GM18951 (cell line): ENCODE data around the gene MEDAG.

Experiments
- POLR2A ChIP-seq: IDR thresholded peaks from 4 replicates; pipeline ENCODE4 v1.6.1; 2011; ENCODE audit warnings: mild to moderate bottlenecking; ENCODE audit not compliant: insufficient read length, insufficient read depth; ENCODE audit errors: extremely low read depth
- in situ Hi-C: fragments of 300-500 bp; cut with MboI; formaldehyde crosslinking; loops from one replicate; pipeline ENCODE4 v1.12.0; 2022; ENCODE audit warnings: low sequenced_read_pairs, mixed read lengths, inconsistent platforms; ENCODE audit not compliant: unreplicated experiment

MEDAG gene

GRCh38 chr13:30905932-30906383 lies at the start of gene MEDAG:
Gene MEDAG (plus strand): TSS chr13:30906271. CDS start chr13:30906516, 245 bp downstream.
- in situ Hi-C loops: no loop called here
- no peak for TF ChIP-seq POLR2A

GRCh38 chr13:30857018-30857417 lies 49.1 kb upstream of the MEDAG start:
- in situ Hi-C loops: no loop called here
- no peak for TF ChIP-seq POLR2A

GRCh38 chr13:30857636-30858035 lies 48.4 kb upstream of the MEDAG start:
- no peak for TF ChIP-seq POLR2A
- in situ Hi-C loops: no loop called here

GRCh38 chr13:30859326-30859725 lies 46.7 kb upstream of the MEDAG start:
- in situ Hi-C loops: no loop called here
- TF ChIP-seq POLR2A: no peak

- in situ Hi-C loops: loop anchor here (10.0 kb wide), 1 partner anchor 184 kb away; no protein-coding TSS in a partner anchor
Observed at GRCh38 chr13:30861163-30861562, 44.9 kb upstream of the MEDAG start.

GRCh38 chr13:30861836-30862467 lies 44.1 kb upstream of the MEDAG start:
- no peak for TF ChIP-seq POLR2A
- in situ Hi-C loops: loop anchor here (10.0 kb wide), 1 partner anchor 183 kb away; no protein-coding TSS in a partner anchor

More at GRCh38 chr13:30861163-30861562, 44.9 kb upstream of the MEDAG start:
- TF ChIP-seq POLR2A: no peak

GRCh38 chr13:30862707-30863106 lies 43.4 kb upstream of the MEDAG start:
- in situ Hi-C loops: loop anchor here (10.0 kb wide), 1 partner anchor 182 kb away; no protein-coding TSS in a partner anchor
- TF ChIP-seq POLR2A: no peak

- no peak for TF ChIP-seq POLR2A
- in situ Hi-C loops: loop anchor here (10.0 kb wide), 1 partner anchor 182 kb away; no protein-coding TSS in a partner anchor
Observed at GRCh38 chr13:30863231-30863630, 42.8 kb upstream of the MEDAG start.

GRCh38 chr13:30863796-30864195 lies 42.3 kb upstream of the MEDAG start:
- no peak for TF ChIP-seq POLR2A
- in situ Hi-C loops: loop anchor here (10.0 kb wide), 1 partner anchor 181 kb away; no protein-coding TSS in a partner anchor

- TF ChIP-seq POLR2A: no peak
- in situ Hi-C loops: loop anchor here (10.0 kb wide), 1 partner anchor 180 kb away; no protein-coding TSS in a partner anchor
Observed at GRCh38 chr13:30864433-30865122, 41.5 kb upstream of the MEDAG start.

- TF ChIP-seq POLR2A: no peak
- in situ Hi-C loops: loop anchor here (10.0 kb wide), 1 partner anchor 179 kb away; no protein-coding TSS in a partner anchor
Observed at GRCh38 chr13:30865123-30866049, 40.7 kb upstream of the MEDAG start.

GRCh38 chr13:30866677-30867076 lies 39.4 kb upstream of the MEDAG start:
- TF ChIP-seq POLR2A: no peak
- in situ Hi-C loops: loop anchor here (10.0 kb wide), 1 partner anchor 178 kb away; no protein-coding TSS in a partner anchor
